ENCODE results near the gene PIP5KL1.

GRCh38 chr9:127940593-127940992 lies 10.0 kb upstream of the PIP5KL1 start:
- no peak for TF ChIP-seq EZH2 (IDR thresholded peaks at IDR 0.05; ENCODE audit: insufficient read depth, low read length)
- TF ChIP-seq, protein P1, sequence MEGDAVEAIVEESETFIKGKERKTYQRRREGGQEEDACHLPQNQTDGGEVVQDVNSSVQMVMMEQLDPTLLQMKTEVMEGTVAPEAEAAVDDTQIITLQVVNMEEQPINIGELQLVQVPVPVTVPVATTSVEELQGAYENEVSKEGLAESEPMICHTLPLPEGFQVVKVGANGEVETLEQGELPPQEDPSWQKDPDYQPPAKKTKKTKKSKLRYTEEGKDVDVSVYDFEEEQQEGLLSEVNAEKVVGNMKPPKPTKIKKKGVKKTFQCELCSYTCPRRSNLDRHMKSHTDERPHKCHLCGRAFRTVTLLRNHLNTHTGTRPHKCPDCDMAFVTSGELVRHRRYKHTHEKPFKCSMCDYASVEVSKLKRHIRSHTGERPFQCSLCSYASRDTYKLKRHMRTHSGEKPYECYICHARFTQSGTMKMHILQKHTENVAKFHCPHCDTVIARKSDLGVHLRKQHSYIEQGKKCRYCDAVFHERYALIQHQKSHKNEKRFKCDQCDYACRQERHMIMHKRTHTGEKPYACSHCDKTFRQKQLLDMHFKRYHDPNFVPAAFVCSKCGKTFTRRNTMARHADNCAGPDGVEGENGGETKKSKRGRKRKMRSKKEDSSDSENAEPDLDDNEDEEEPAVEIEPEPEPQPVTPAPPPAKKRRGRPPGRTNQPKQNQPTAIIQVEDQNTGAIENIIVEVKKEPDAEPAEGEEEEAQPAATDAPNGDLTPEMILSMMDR (IDR thresholded peaks at IDR 0.05; ENCODE audit: insufficient read depth, low read depth, low read length) = no peak

Measured in astrocyte (in vitro differentiated cells and primary cell).